Measurements from ENCODE around the gene SPIRE1.
"Not testable (repeated sequence)": the region's sequence is repeated elsewhere in the genome, so short reads cannot be mapped to it uniquely, and the experiment has no call there.

SPIRE1 gene

GRCh38 chr18:12410747-12411146 is 247.2 kb downstream of the SPIRE1 start:
- not testable (repeated sequence) for DNase-seq (ENCODE audit: low read depth)

GRCh38 chr18:12410081-12410481 is 247.8 kb downstream of the SPIRE1 start:
- DNase-seq (ENCODE audit: low read depth) = no peak

DNA sequence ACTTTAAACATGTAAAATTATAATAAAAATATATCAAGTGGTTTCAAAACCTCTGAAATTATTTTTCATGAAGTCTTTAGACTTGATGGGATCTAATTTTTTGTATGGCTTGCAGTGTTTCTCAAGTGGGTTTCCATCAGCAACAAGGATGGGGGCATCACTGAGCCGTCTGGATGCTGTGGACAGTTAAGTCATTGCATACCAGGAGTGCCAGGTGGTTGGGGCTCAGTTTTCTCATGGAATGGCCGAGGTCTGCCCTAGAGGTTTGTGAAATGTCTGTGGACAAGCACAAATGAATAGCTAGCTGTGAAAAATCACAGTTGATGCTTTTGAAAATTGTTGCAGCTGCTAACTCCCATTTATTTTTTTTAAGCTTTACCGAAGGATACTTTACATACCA is 248.4 kb downstream of the SPIRE1 start:
- DNase-seq (ENCODE audit: low read depth) = no peak

DNA sequence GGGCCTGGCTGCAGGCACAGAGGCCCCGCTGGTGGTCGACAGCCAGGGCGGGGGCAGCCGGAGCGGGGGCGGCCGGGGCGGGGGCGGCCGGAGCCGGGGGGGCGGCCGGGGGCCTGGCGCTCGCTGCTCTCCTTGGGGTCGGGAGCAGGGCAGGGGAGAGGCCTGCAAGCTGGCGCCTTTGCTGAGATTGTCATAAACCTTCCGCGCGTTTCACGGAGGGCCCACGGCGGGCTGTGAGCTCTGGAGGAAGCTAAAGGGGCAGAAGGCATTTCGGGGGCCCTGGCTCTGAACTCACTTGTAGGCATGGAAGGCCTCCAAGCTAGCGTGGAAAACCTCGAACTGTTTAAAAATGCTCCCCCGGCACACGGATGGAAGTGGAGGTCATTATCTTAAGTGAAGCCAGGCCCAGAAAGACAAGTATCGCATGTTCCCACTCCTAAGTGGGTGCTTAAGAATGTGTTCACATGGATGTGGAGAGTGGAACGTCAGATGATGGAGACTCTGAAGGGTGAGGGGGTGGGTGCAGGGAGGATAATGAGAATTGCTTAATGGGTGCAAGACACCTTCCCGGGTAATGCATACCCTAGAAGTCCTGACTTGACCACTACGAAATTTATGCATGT is 249.5 kb downstream of the SPIRE1 start:
- no peak for DNase-seq (ENCODE audit: low read depth)

DNA sequence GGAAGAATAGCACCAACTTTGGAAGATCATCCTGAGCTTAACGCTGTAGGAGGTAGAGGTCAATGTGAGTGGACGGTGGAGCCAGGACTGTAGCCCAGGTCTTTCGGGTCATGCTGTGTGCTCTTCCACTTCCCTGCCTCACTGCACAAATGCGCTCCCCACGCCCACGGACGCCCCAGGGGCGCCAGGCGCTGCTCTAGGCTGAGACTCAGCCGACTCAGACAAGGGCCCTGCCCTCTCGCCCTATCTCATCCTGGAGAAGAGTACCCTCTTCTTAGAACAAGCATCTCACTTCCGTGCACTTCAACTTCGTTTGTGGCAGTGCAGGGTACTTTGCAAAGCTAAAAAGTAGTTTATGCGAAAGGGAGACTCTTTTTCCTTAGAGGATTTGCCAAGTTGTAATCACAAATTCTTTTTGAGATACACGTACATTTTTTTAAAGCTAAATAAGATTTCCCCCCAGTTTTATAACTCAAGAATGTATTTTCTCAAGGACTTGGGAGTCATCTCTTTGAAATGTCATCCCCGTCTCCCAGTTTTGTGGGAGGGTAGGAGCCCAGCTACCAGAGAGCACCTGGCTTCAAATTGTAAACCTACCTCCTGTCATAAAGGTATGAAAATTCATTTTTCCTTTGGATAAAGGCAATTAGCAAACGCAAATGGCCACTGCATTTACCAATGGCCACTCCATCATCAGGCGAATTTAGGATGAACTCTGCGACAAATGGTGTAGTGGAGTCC is 251.4 kb downstream of the SPIRE1 start:
- DNase-seq (ENCODE audit: low read depth) = no peak

GRCh38 chr18:12405066-12405465 is 252.8 kb downstream of the SPIRE1 start:
- no peak for DNase-seq (ENCODE audit: low read depth)

DNA sequence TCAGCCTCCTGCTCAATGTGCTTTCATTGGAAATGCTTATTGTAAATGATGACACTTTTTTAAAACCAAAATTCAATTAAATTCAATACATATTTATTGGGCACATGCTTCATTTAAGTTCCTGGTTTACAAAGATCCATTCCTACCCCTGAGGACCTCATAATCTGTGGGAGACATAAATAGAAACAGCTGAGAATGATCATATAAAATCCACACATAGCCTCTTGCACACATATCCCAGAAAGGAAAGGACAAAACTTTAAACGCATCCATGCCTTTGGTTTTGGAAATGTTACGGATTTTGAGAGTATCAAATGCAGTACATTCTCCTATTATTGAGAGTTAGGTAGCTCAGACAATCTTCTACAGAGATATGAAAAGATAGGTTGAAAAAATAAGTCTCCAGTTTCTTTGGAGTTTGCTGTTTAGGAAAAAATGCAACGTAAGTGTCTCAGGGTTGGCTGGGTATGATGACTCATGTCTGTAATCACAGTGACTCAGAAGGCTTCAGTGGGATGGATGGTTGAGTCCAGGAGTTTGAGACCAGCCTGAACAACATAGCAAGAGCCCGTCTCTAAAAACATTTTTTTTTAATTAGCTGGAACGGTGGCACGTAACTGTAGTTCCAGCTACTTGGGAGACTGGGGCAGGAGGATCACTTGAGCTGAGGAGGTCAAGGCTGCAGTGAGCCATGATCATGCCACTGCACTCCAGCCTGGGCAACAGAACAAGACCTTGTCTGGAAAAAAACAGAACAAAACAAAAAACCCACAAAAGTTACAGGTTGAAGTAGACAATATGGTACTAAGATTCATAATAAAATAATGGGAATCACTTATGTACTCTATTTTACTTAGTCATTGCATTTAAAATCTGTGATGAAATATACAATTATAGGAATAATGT is 254.1 kb downstream of the SPIRE1 start:
- DNase-seq (ENCODE audit: low read depth) = no peak

GRCh38 chr18:12401881-12402280 is 256.0 kb downstream of the SPIRE1 start:
- no peak for DNase-seq (ENCODE audit: low read depth)

GRCh38 chr18:12399231-12399630 is 258.7 kb downstream of the SPIRE1 start:
- DNase-seq (ENCODE audit: low read depth) = no peak

- no peak for DNase-seq (ENCODE audit: low read depth)
Observed at GRCh38 chr18:12398625-12399024, 259.3 kb downstream of the SPIRE1 start.

GRCh38 chr18:12397793-12398192 is 260.1 kb downstream of the SPIRE1 start:
- DNase-seq (ENCODE audit: low read depth) = no peak

DNA sequence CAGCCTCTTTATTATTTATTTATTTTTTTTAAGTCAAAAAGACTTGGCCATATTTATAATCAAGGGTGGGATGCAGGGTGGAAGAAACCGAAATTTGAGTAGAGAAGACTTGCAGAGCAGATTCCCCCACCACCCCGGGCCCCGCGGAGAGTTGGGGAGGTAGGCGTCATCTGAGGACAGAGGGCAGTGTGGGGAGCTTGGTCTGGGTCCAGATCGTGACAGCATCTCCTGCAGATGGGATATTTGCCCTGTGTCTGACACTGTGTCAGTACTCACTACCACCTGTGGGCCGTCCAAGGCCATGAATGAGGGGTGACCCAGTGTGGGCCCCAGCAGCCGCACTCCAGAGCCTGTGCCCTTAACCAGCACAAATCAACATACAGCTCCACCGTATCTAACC is 260.7 kb downstream of the SPIRE1 start:
- no peak for DNase-seq (ENCODE audit: low read depth)
